K562 (cell line): ENCODE results near the gene CELF6. TPM values are rescaled to one million over a fixed set of nuclear protein-coding genes. Genes with fewer than 3 reads are reported as not detected.

Source experiments
- ATAC-seq: fragments of 200-7000 bp; cut with Tn5 transposase; 3 replicates; pipeline ENCODE4 v1.9.1; 2020; ENCODE audit warnings: moderate library complexity
- BruUV-seq: library from RNA; stranded (reverse); fragments of 400-500 nt; replicated peaks from 2 replicates; lab custom pipeline; 2021; lab: Mats Ljungman, UMichigan
- CTCF ChIA-PET: fragments of 300-600 bp; formaldehyde crosslinking; extraction: SDS; loops from one replicate; lab custom pipeline; 2021; ENCODE audit warnings: low intra/inter-chr PET ratio; lab: Yijun Ruan, JAX
- POLR2A ChIA-PET: fragments of 300-600, 350-650 bp; sonication (Branson Sonifier 250); formaldehyde crosslinking; extraction: SDS; loops from one replicate; lab custom pipeline; 2021; ENCODE audit warnings: antibody characterized with exemption, inconsistent platforms; lab: Yijun Ruan, JAX
- DNase-seq, 4 experiments: peaks; one replicate each; pipeline versions ENCODE4 v3.0.0 to v3.0.0-alpha.2; 2011 to 2018; ENCODE audit warnings: low spot score in 3 of 4, mixed read lengths in 3 of 4; ENCODE audit errors: extremely low read depth in 1 of 4
- FAIRE-seq: peaks from 2 replicates; lab custom pipeline; 2011; peaks lifted over from hg19 to GRCh38; lab: Jason Lieb, UNC
- H2AFZ ChIP-seq: 2 replicates; pipeline ENCODE4 v1.6.0; 2011; ENCODE audit warnings: low read depth, low read length, control low read depth, inconsistent platforms
- H3K27ac ChIP-seq: fragments of 200-600 bp; 3 replicates; pipeline ENCODE4 v1.8.0; 2011; ENCODE audit warnings: low read depth, mild to moderate bottlenecking, control low read depth, inconsistent platforms, low read length, moderate library complexity, mixed read lengths; ENCODE audit errors: extremely low read depth
- H3K27me3 ChIP-seq, 2 experiments: fragments of 300-600 bp in 1 of 2; 2 replicates in 1 of 2; 3 replicates in 1 of 2; pipeline versions ENCODE4 v1.6.0 to v1.8.0; 2011; ENCODE audit warnings: inconsistent platforms in 2 of 2, low read length in 2 of 2, mild to moderate bottlenecking in 1 of 2, mixed read lengths in 1 of 2, moderate library complexity in 1 of 2; ENCODE audit not compliant: control insufficient read depth in 2 of 2, insufficient read depth in 2 of 2
- H3K36me3 ChIP-seq: fragments of 300-600 bp; 3 replicates; pipeline ENCODE4 v1.8.0; 2011; ENCODE audit warnings: mild to moderate bottlenecking, low read length, inconsistent platforms; ENCODE audit not compliant: control insufficient read depth, insufficient read depth
- H3K4me1 ChIP-seq, 2 experiments: fragments of 200-600 bp in 1 of 2; replicated peaks in 1 of 2; 2 replicates in 1 of 2; 3 replicates in 1 of 2; pipeline versions ENCODE4 v1.5.1 to v1.8.0; 2011; ENCODE audit warnings: inconsistent platforms in 2 of 2, low read length in 2 of 2, mild to moderate bottlenecking in 1 of 2, mixed read lengths in 1 of 2, moderate library complexity in 1 of 2; ENCODE audit not compliant: control insufficient read depth in 2 of 2, insufficient read depth in 2 of 2
- H3K4me2 ChIP-seq: 2 replicates; pipeline ENCODE4 v1.6.1; 2011; ENCODE audit warnings: low read length, control low read depth, inconsistent platforms, mixed read lengths; ENCODE audit not compliant: insufficient read depth
- H3K4me3 ChIP-seq: fragments of 200-600 bp; sonication (generic), shearing (Covaris generic); 2 replicates; pipeline ENCODE4 v1.5.1; 2016; ENCODE audit warnings: control low read depth, inconsistent platforms
- H3K79me2 ChIP-seq: fragments of 200-600 bp; 3 replicates; pipeline ENCODE4 v1.8.0; 2011; ENCODE audit warnings: low read length, inconsistent platforms; ENCODE audit not compliant: control insufficient read depth, insufficient read depth
- H3K9ac ChIP-seq, 2 experiments: 2 replicates each; pipeline versions ENCODE4 v1.6.0 to v1.6.1; 2011; ENCODE audit warnings: low read depth in 2 of 2, low read length in 2 of 2, control low read depth in 1 of 2, inconsistent platforms in 1 of 2, mild to moderate bottlenecking in 1 of 2, mixed read lengths in 1 of 2; ENCODE audit not compliant: insufficient read depth in 1 of 2
- H3K9me1 ChIP-seq: one replicate; pipeline ENCODE4 v1.6.0; 2011; ENCODE audit warnings: inconsistent platforms, mild to moderate bottlenecking, low read length, moderate library complexity; ENCODE audit not compliant: control insufficient read depth, insufficient read depth
- H3K9me3 ChIP-seq: replicated peaks from 2 replicates; pipeline ENCODE4 v1.5.1; 2011; ENCODE audit warnings: low read depth, low read length, inconsistent platforms; ENCODE audit not compliant: control insufficient read depth, insufficient read depth
- H4K20me1 ChIP-seq: replicated peaks from 2 replicates; pipeline ENCODE4 v1.6.1; 2011; ENCODE audit warnings: low read length, inconsistent platforms, mixed read lengths; ENCODE audit not compliant: control insufficient read depth, insufficient read depth
- BDP1 ChIP-seq: IDR thresholded peaks from 3 replicates; pipeline ENCODE4 v1.6.1; 2011; ENCODE audit not compliant: insufficient read length, insufficient read depth
- DIDO1 ChIP-seq: fragments of 450-650 bp; IDR thresholded peaks from 2 replicates; pipeline ENCODE4 v1.6.1; 2016; ENCODE audit warnings: low read depth, missing biosample characterization, missing genetic modification characterization
- HSF4 ChIP-seq: fragments of 250-450 bp; sonication (Bioruptor Pico); IDR thresholded peaks from 2 replicates; pipeline ENCODE4 v2.1.2; 2022; ENCODE audit warnings: mild to moderate bottlenecking, moderate library complexity, borderline replicate concordance
- JUNB ChIP-seq: fragments of 450-650 bp; formaldehyde crosslinking; conservative IDR thresholded peaks from 2 replicates; pipeline ENCODE4 v1.4.0; 2020; ENCODE audit warnings: mild to moderate bottlenecking
- MED1 ChIP-seq: sonication (generic); formaldehyde crosslinking; IDR thresholded peaks from 2 replicates; pipeline ENCODE4 v1.8.1; 2023; ENCODE audit warnings: missing genetic modification reagents, borderline replicate concordance
- NCOA1 ChIP-seq: fragments of 450-650 bp; IDR thresholded peaks from 2 replicates; pipeline ENCODE4 v1.6.1; 2016; ENCODE audit warnings: low read depth
- NFE2L1 ChIP-seq: fragments of 450-650 bp; IDR thresholded peaks from 2 replicates; pipeline ENCODE4 v1.6.1; 2016; ENCODE audit warnings: missing genetic modification characterization, low read depth, mild to moderate bottlenecking, missing compliant biosample characterization, moderate library complexity, borderline replicate concordance
- PCBP1 ChIP-seq: fragments of 200-400 bp; formaldehyde crosslinking; IDR thresholded peaks from 2 replicates; pipeline ENCODE4 v1.6.1; 2018; ENCODE audit warnings: mild to moderate bottlenecking, low read depth, low read length; ENCODE audit not compliant: poor library complexity, severe bottlenecking
- PRMT5 ChIP-seq: sonication (generic); formaldehyde crosslinking; IDR thresholded peaks from 2 replicates; pipeline ENCODE4 v1.5.0; 2020; ENCODE audit warnings: missing genetic modification reagents
- TAF7 ChIP-seq: fragments of 450-650 bp; IDR thresholded peaks from 2 replicates; pipeline ENCODE4 v1.6.1; 2016; ENCODE audit warnings: missing genetic modification characterization, missing compliant biosample characterization
- TAL1 ChIP-seq: fragments of 450-650 bp; IDR thresholded peaks from 2 replicates; pipeline ENCODE4 v1.6.1; 2016; ENCODE audit warnings: mild to moderate bottlenecking
- ZNF134 ChIP-seq: fragments of 250-450 bp; sonication (Bioruptor Pico); conservative IDR thresholded peaks from 2 replicates; pipeline ENCODE4 v1.4.0; 2020
- ZNF143 ChIP-seq: sonication (generic); formaldehyde crosslinking; IDR thresholded peaks from 2 replicates; pipeline ENCODE4 v1.9.0; 2022; ENCODE audit warnings: mild to moderate bottlenecking, missing genetic modification reagents
- ZNF217 ChIP-seq: sonication (generic); formaldehyde crosslinking; IDR thresholded peaks from 2 replicates; pipeline ENCODE4 v1.8.0; 2022; ENCODE audit warnings: mild to moderate bottlenecking, missing genetic modification reagents
- ZNF785 ChIP-seq: fragments of 250-450 bp; sonication (Bioruptor Pico); IDR thresholded peaks from 2 replicates; pipeline ENCODE4 v1.4.0; 2020; ENCODE audit warnings: mild to moderate bottlenecking
- WGBS: fragments of 100-300 bp; shearing (Covaris generic); methylation state at CpG from one replicate; pipeline ENCODE4 v1.1.6; 2016; ENCODE audit warnings: low coverage, mixed read lengths; ENCODE audit not compliant: insufficient coverage; ENCODE audit errors: missing lambda C conversion rate; 5-methylcytosine and 5-hydroxymethylcytosine counted together
- in situ Hi-C: fragments of 300-500 bp; cut with MboI; formaldehyde crosslinking; loops from 4 replicates; pipeline ENCODE4 v1.15.0; 2018; ENCODE audit warnings: inconsistent platforms, mixed read lengths
- intact Hi-C: fragments of 100-400 bp; cut with micrococcal nuclease; formaldehyde crosslinking; loops from 2 replicates; pipeline ENCODE4 v1.14.2; 2022
- polyA plus RNA-seq, 8 experiments: library from polyadenylated mRNA; depleted of rRNA in 4 of 8; stranded (reverse) in 5 of 8; unstranded in 3 of 8; fragments of >200 nt; fragmentation: Nextera tagmentation in 2 of 8; fragmentation: Illumina TruSeq in 1 of 8; extraction: Ambion mirVana in 2 of 8; extraction: Trizol in 1 of 8; gene quantifications; 2 replicates each; pipeline versions ENCODE4 v1.2.1 to v1.2.3, GENCODE V29; 2011 to 2014; ENCODE audit warnings: inconsistent platforms in 1 of 8, missing spikeins in 1 of 8
- total RNA-seq, 7 experiments: library from RNA; depleted of rRNA in 6 of 7; stranded (reverse); fragments of >200 nt in 6 of 7; fragmentation: Illumina TruSeq in 2 of 7; extraction: Trizol in 2 of 7; gene quantifications; 2 replicates each; pipeline versions ENCODE4 v1.2.1 to v1.2.3, GENCODE V29; 2011 to 2021; ENCODE audit warnings: low replicate concordance in 1 of 7
- TF ChIP-seq, protein P1 (sequence below): fragments of 450-650 bp; IDR thresholded peaks from 2 replicates; pipeline ENCODE4 v1.6.1; 2017; ENCODE audit warnings: antibody characterized with exemption
- TF ChIP-seq, protein P2 (sequence below): sonication (generic); formaldehyde crosslinking; IDR thresholded peaks from 2 replicates; pipeline ENCODE4 v1.8.0; 2023; ENCODE audit warnings: mild to moderate bottlenecking, missing genetic modification reagents
- TF ChIP-seq, protein P3 (sequence below): fragments of 450-650 bp; IDR thresholded peaks from one replicate; pipeline ENCODE4 v1.6.1; 2018; ENCODE audit warnings: mild to moderate bottlenecking, moderate library complexity; ENCODE audit not compliant: partially characterized antibody

CELF6 gene
- total and polyA plus RNA-seq, 9 of the 15 experiments (the other 6 are each of a cell fraction or from before 2014, with no cell fraction given), result 0.01 to 0.11 TPM; not detected in 7

GRCh38 chr15:72284781-72285180 is 35.2 kb downstream of the CELF6 start:
- 0% methylated on average over 1 of the region's 1 CpG for WGBS

More at GRCh38 chr15:72284781-72285180, 35.2 kb downstream of the CELF6 start:
- intact Hi-C loops (no loop called here), in situ Hi-C loops (no loop called here)
- H3K4me1 ChIP-seq, result peaks cover 3 to 15% of the 10 kb centered on the region in 2 experiments; a peak in 4 of 5 replicates
- H3K36me3 ChIP-seq, result no peaks in the 10 kb centered on the region
- no peak overlapping the region for H3K9ac ChIP-seq
- H3K9me1 ChIP-seq, result no peaks in the 10 kb centered on the region
- DNase-seq (no peak), ATAC-seq (no peak), FAIRE-seq (no peak)
- TF ChIP-seq ZNF785, result no peak
- TF ChIP-seq HSF4 (CRISPR knock-in tag), result no peak
- TF ChIP-seq, protein P1, sequence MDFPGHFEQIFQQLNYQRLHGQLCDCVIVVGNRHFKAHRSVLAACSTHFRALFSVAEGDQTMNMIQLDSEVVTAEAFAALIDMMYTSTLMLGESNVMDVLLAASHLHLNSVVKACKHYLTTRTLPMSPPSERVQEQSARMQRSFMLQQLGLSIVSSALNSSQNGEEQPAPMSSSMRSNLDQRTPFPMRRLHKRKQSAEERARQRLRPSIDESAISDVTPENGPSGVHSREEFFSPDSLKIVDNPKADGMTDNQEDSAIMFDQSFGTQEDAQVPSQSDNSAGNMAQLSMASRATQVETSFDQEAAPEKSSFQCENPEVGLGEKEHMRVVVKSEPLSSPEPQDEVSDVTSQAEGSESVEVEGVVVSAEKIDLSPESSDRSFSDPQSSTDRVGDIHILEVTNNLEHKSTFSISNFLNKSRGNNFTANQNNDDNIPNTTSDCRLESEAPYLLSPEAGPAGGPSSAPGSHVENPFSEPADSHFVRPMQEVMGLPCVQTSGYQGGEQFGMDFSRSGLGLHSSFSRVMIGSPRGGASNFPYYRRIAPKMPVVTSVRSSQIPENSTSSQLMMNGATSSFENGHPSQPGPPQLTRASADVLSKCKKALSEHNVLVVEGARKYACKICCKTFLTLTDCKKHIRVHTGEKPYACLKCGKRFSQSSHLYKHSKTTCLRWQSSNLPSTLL, result no peak
- no peak for TF ChIP-seq ZNF143 (CRISPR knock-in tag)
- TF ChIP-seq, protein P2, sequence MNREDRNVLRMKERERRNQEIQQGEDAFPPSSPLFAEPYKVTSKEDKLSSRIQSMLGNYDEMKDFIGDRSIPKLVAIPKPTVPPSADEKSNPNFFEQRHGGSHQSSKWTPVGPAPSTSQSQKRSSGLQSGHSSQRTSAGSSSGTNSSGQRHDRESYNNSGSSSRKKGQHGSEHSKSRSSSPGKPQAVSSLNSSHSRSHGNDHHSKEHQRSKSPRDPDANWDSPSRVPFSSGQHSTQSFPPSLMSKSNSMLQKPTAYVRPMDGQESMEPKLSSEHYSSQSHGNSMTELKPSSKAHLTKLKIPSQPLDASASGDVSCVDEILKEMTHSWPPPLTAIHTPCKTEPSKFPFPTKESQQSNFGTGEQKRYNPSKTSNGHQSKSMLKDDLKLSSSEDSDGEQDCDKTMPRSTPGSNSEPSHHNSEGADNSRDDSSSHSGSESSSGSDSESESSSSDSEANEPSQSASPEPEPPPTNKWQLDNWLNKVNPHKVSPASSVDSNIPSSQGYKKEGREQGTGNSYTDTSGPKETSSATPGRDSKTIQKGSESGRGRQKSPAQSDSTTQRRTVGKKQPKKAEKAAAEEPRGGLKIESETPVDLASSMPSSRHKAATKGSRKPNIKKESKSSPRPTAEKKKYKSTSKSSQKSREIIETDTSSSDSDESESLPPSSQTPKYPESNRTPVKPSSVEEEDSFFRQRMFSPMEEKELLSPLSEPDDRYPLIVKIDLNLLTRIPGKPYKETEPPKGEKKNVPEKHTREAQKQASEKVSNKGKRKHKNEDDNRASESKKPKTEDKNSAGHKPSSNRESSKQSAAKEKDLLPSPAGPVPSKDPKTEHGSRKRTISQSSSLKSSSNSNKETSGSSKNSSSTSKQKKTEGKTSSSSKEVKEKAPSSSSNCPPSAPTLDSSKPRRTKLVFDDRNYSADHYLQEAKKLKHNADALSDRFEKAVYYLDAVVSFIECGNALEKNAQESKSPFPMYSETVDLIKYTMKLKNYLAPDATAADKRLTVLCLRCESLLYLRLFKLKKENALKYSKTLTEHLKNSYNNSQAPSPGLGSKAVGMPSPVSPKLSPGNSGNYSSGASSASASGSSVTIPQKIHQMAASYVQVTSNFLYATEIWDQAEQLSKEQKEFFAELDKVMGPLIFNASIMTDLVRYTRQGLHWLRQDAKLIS (CRISPR knock-in tag), result no peak
- TF ChIP-seq, protein P3, sequence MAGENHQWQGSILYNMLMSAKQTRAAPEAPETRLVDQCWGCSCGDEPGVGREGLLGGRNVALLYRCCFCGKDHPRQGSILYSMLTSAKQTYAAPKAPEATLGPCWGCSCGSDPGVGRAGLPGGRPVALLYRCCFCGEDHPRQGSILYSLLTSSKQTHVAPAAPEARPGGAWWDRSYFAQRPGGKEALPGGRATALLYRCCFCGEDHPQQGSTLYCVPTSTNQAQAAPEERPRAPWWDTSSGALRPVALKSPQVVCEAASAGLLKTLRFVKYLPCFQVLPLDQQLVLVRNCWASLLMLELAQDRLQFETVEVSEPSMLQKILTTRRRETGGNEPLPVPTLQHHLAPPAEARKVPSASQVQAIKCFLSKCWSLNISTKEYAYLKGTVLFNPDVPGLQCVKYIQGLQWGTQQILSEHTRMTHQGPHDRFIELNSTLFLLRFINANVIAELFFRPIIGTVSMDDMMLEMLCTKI, result no peak
- TF ChIP-seq ZNF217 (CRISPR knock-in tag), result no peak
- no peak for TF ChIP-seq MED1
- TF ChIP-seq NCOA1, result no peak
- TF ChIP-seq PRMT5, result no peak
- no peak for TF ChIP-seq PCBP1
- TF ChIP-seq DIDO1 (tag), result no peak
- TF ChIP-seq NFE2L1 (tag), result no peak
- no peak for TF ChIP-seq ZNF134
- TF ChIP-seq BDP1, result no peak
- no peak for TF ChIP-seq TAF7 (tag)
- TF ChIP-seq TAL1, result no peak
- TF ChIP-seq JUNB (CRISPR knock-in tag), result no peak
- no peak overlapping the region for H3K4me2 ChIP-seq
- H3K79me2 ChIP-seq, result no peaks in the 10 kb centered on the region
- no peak overlapping the region for H3K27ac ChIP-seq
- POLR2A ChIA-PET, result interaction anchor here (1.2 kb wide), 1 partner anchor 86 kb away, joined by 3 read pairs; no protein-coding TSS in a partner anchor
- no peak overlapping the region for H3K4me3 ChIP-seq
- no peaks in the 10 kb centered on the region for H3K9me3 ChIP-seq
- H4K20me1 ChIP-seq, result peaks cover 4% of the 10 kb centered on the region; the same call in 1 of the 2 replicates
- CTCF ChIA-PET, result no interaction called here
- no TSS peak for BruUV-seq
- peaks cover 12 to 36% of the 10 kb centered on the region in 2 experiments; a peak in 4 of 5 replicates for H3K27me3 ChIP-seq
- H2AFZ ChIP-seq, result no peak overlapping the region
